ENCODE measurements around the gene ADGRL1. TPM values are rescaled to one million over a fixed set of nuclear protein-coding genes. Genes with fewer than 3 reads are reported as not detected.
"Not testable (repeated sequence)": the region's sequence is repeated elsewhere in the genome, so short reads cannot be mapped to it uniquely, and the experiment has no call there.

ADGRL1 gene
- total RNA-seq, 1 experiment from 2014 or later = 39.3 TPM

DNA sequence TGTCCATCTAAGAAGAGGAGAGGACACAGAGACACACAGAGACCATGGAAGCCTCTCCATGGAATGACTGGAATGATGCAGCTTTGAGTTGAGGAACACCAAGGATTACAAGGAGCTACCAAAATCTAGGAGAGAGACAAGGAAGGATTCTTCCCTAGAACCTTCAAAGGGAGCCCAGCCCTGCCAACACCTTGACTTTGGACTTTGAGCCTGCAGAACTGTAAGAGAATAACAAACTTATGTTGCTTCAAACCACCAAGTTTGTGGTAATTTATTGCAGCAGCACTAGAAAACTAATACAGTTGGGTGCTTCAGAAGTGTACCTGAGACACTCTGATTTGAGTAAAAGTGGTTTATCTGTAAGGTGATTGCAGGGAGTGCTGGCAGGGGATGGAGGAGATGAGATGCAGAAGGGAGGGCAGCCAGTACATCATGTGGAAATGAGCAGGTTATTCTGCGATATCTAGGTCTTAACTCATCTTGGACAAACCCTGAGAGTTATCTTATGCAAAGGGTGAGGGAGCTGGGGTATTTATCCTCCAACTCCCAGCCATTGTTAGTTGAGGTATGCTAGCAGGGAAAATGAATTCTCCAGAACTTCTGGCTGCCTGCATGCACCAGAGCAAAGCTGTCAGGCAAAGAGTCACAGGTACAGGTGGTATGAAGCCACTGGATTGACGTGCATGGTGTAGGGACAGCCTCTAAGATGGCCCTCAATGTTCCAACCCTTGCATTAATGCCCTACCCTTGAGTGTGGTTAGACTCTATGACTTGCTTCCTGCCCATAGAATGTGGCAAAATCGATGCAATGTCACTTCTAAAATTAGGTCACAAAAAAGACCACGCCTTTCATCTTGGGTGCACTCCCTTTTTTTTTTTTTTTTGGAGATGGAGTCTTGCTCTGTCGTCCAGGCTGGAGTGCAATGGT is 31.3 kb upstream of the ADGRL1 start:
- H3F3A ChIP-seq (ENCODE audit: low read length, unreplicated experiment) = no peaks in the 10 kb centered on the region
- BruUV-seq (replicated peaks) = no TSS peak
- H3K79me2 ChIP-seq (ENCODE audit: low read length) = no peaks in the 10 kb centered on the region
- H3K27me3 ChIP-seq (ENCODE audit: low read length) = no peaks in the 10 kb centered on the region
- no peak overlapping the region for H3K4me3 ChIP-seq (ENCODE audit: low read length)
- no peak for ATAC-seq
- DNase-seq = no peak
- H3K9me3 ChIP-seq (ENCODE audit: low read length) = no peaks in the 10 kb centered on the region
- H3K9ac ChIP-seq (ENCODE audit: low read length) = no peak overlapping the region
- H2AFZ ChIP-seq (ENCODE audit: low read length) = no peak overlapping the region
- intact Hi-C loops (cut with micrococcal nuclease) = no loop called here
- no peaks in the 10 kb centered on the region for H3K4me1 ChIP-seq (ENCODE audit: insufficient read depth, low read length)
- POLR2A ChIA-PET (ENCODE audit: unreplicated experiment) = no interaction called here
- TF ChIP-seq EZH2phosphoT487 (IDR thresholded peaks at IDR 0.05; ENCODE audit: borderline replicate concordance, low read length) (no peak), EZH2 (IDR thresholded peaks at IDR 0.05; ENCODE audit: low read length, unreplicated experiment) (no peak)
- TF ChIP-seq, protein P1, sequence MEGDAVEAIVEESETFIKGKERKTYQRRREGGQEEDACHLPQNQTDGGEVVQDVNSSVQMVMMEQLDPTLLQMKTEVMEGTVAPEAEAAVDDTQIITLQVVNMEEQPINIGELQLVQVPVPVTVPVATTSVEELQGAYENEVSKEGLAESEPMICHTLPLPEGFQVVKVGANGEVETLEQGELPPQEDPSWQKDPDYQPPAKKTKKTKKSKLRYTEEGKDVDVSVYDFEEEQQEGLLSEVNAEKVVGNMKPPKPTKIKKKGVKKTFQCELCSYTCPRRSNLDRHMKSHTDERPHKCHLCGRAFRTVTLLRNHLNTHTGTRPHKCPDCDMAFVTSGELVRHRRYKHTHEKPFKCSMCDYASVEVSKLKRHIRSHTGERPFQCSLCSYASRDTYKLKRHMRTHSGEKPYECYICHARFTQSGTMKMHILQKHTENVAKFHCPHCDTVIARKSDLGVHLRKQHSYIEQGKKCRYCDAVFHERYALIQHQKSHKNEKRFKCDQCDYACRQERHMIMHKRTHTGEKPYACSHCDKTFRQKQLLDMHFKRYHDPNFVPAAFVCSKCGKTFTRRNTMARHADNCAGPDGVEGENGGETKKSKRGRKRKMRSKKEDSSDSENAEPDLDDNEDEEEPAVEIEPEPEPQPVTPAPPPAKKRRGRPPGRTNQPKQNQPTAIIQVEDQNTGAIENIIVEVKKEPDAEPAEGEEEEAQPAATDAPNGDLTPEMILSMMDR (conservative IDR thresholded peaks at IDR 0.05; ENCODE audit: low read depth, low read length) = no peak
- H3K4me2 ChIP-seq (ENCODE audit: low read length) = no peak overlapping the region
- CTCF ChIA-PET = no interaction called here
- H3K27ac ChIP-seq (ENCODE audit: low read length) = no peak overlapping the region
- H4K20me1 ChIP-seq (ENCODE audit: low read length) = no peaks in the 10 kb centered on the region
- no peaks in the 10 kb centered on the region for H3K9me2 ChIP-seq (replicated peaks; ENCODE audit: low read length)
- no peaks in the 10 kb centered on the region for H3K36me3 ChIP-seq (ENCODE audit: low read depth, low read length)

DNA sequence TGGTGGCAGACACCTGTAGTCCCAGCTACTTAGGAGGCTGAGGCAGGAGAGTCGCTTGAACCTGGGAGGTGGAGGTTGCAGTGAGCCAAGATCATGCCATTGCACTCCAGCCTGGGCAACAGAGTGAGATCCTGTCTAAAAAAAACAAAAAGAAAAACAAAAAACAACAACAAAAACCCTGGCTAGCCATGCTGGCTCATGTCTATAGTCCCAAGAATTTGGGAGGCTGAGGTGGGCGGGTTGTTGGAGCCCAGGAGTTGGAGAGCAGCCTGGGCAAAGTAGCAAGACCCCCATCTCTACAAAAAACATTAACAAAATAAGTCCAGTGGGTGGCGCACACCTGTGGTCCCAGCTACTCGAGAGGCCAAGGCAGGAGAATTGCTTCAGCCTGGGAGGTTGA is 27.0 kb upstream of the ADGRL1 start:
- CTCF ChIA-PET; H3K36me3 ChIP-seq (ENCODE audit: low read depth, low read length); ATAC-seq; H3K9ac ChIP-seq (ENCODE audit: low read length); H3F3A ChIP-seq (ENCODE audit: low read length, unreplicated experiment); H3K27ac ChIP-seq (ENCODE audit: low read length); H2AFZ ChIP-seq (ENCODE audit: low read length); H3K4me3 ChIP-seq (ENCODE audit: low read length); H3K9me3 ChIP-seq (ENCODE audit: low read length); H3K4me1 ChIP-seq (ENCODE audit: insufficient read depth, low read length); DNase-seq; H3K79me2 ChIP-seq (ENCODE audit: low read length); H4K20me1 ChIP-seq (ENCODE audit: low read length); H3K27me3 ChIP-seq (ENCODE audit: low read length); POLR2A ChIA-PET (ENCODE audit: unreplicated experiment); intact Hi-C loops (cut with micrococcal nuclease); H3K9me2 ChIP-seq (replicated peaks; ENCODE audit: low read length); BruUV-seq (replicated peaks); H3K4me2 ChIP-seq (ENCODE audit: low read length): not testable (repeated sequence)

DNA sequence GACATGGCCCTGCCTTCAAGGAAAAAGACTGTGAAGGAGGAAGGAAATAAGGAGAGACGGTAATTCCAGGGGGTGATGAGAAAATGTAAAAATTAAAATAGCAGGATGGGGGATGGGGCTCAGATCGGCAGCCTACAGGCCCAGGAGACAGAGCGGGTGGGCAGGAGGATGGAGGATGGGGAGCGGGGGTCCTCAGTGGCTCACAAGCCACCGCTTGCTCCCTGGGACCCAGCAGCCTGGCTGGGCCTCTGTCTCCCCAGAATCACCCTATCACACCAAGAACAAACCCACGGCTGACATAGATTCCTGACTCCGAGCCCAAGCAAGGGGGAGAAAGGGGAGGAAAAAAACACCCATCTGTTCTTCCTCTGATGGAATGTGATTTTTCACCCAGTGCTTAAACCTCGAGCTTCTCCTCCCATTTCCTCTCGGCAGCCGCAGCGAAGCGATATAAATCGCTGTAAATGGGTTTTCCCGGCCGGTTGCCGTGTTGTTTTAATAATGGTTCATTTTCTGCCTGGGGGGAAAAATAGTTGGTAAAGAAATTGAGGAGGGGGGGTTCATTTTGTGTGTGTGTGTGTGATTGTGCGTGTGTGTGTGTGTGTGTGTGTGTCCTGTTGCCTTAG is 22.6 kb upstream of the ADGRL1 start:
- H3K9ac ChIP-seq (ENCODE audit: low read length); BruUV-seq (replicated peaks); H3K9me3 ChIP-seq (ENCODE audit: low read length); H4K20me1 ChIP-seq (ENCODE audit: low read length); H3K4me3 ChIP-seq (ENCODE audit: low read length); H3K36me3 ChIP-seq (ENCODE audit: low read depth, low read length); DNase-seq; H2AFZ ChIP-seq (ENCODE audit: low read length); CTCF ChIA-PET; H3K4me2 ChIP-seq (ENCODE audit: low read length); intact Hi-C loops (cut with micrococcal nuclease); H3K9me2 ChIP-seq (replicated peaks; ENCODE audit: low read length); H3K27ac ChIP-seq (ENCODE audit: low read length); H3K27me3 ChIP-seq (ENCODE audit: low read length); H3K79me2 ChIP-seq (ENCODE audit: low read length); POLR2A ChIA-PET (ENCODE audit: unreplicated experiment); ATAC-seq; H3K4me1 ChIP-seq (ENCODE audit: insufficient read depth, low read length); H3F3A ChIP-seq (ENCODE audit: low read length, unreplicated experiment): not testable (repeated sequence)

GRCh38 chr19:14226498-14226897 is 20.5 kb upstream of the ADGRL1 start:
- H3K4me3 ChIP-seq (ENCODE audit: low read length); H3K9me3 ChIP-seq (ENCODE audit: low read length); H3K79me2 ChIP-seq (ENCODE audit: low read length); H4K20me1 ChIP-seq (ENCODE audit: low read length); ATAC-seq; H3K27me3 ChIP-seq (ENCODE audit: low read length); DNase-seq; H2AFZ ChIP-seq (ENCODE audit: low read length); H3K9me2 ChIP-seq (replicated peaks; ENCODE audit: low read length); H3K27ac ChIP-seq (ENCODE audit: low read length); H3F3A ChIP-seq (ENCODE audit: low read length, unreplicated experiment); H3K9ac ChIP-seq (ENCODE audit: low read length); H3K4me1 ChIP-seq (ENCODE audit: insufficient read depth, low read length); POLR2A ChIA-PET (ENCODE audit: unreplicated experiment); H3K4me2 ChIP-seq (ENCODE audit: low read length); H3K36me3 ChIP-seq (ENCODE audit: low read depth, low read length); intact Hi-C loops (cut with micrococcal nuclease); BruUV-seq (replicated peaks); CTCF ChIA-PET: not testable (repeated sequence)
